Ureter (tissue), 1 donor: Measurements from ENCODE around the gene CYP20A1. TPM values are rescaled to one million over a fixed set of nuclear protein-coding genes. Genes with fewer than 3 reads are reported as not detected.
"Not testable (repeated sequence)": the region's sequence is repeated elsewhere in the genome, so short reads cannot be mapped to it uniquely, and the experiment has no call there.

Experiments
- DNase-seq: peaks from one replicate; pipeline ENCODE4 v3.0.0-alpha.2; 2020; ENCODE audit warnings: low spot score
- total RNA-seq: library from RNA; stranded (reverse); gene quantifications from one replicate; pipeline ENCODE4 v1.2.4, GENCODE V29; 2023
- donor health status: DM: yes; HTN: yes; CAD: no.

The CYP20A1 gene
- total RNA-seq: 40.6 TPM

- DNase-seq: peak; percentile 97
Observed at GRCh38 chr2:203238704-203239526, at the start of gene CYP20A1. TSS of gene CYP20A1 (plus strand) at chr2:203239018. CDS start at chr2:203239063, 45 bp downstream.

- DNase-seq: not testable (repeated sequence)
Observed at GRCh38 chr2:203190547-203190946, 48.3 kb upstream of the CYP20A1 start.

GRCh38 chr2:203191026-203191425 lies 47.8 kb upstream of the CYP20A1 start:
- not testable (repeated sequence) for DNase-seq

- DNase-seq: no peak
Observed at GRCh38 chr2:203191961-203192360, 46.9 kb upstream of the CYP20A1 start.

- no peak for DNase-seq
Observed at GRCh38 chr2:203195331-203196036, 43.3 kb upstream of the CYP20A1 start.

GRCh38 chr2:203200866-203201265 lies 38.0 kb upstream of the CYP20A1 start:
- no peak for DNase-seq

- no peak for DNase-seq
Observed at GRCh38 chr2:203201426-203201825, 37.4 kb upstream of the CYP20A1 start.

- no peak for DNase-seq
Observed at GRCh38 chr2:203209538-203209937, 29.3 kb upstream of the CYP20A1 start.

GRCh38 chr2:203225423-203226039 lies 13.3 kb upstream of the CYP20A1 start:
- no peak for DNase-seq

GRCh38 chr2:203229674-203230073 lies 9.1 kb upstream of the CYP20A1 start:
- DNase-seq: not testable (repeated sequence)

GRCh38 chr2:203237346-203238238 lies 1.2 kb upstream of the CYP20A1 start:
- DNase-seq: no peak

- DNase-seq: no peak
Observed at GRCh38 chr2:203238292-203238703, 520 bp upstream of the CYP20A1 start.

GRCh38 chr2:203240491-203240890 lies 1.7 kb downstream of the CYP20A1 start:
- DNase-seq: no peak

GRCh38 chr2:203242518-203242917 lies 3.7 kb downstream of the CYP20A1 start:
- no peak for DNase-seq

- DNase-seq: no peak
Observed at GRCh38 chr2:203246646-203247045, 7.8 kb downstream of the CYP20A1 start.

GRCh38 chr2:203252818-203253217 lies 14.0 kb downstream of the CYP20A1 start:
- DNase-seq: no peak

- not testable (repeated sequence) for DNase-seq
Observed at GRCh38 chr2:203253422-203254095, 14.7 kb downstream of the CYP20A1 start.

- DNase-seq: no peak
Observed at GRCh38 chr2:203261326-203262159, 22.7 kb downstream of the CYP20A1 start.

GRCh38 chr2:203279288-203279687 lies 40.5 kb downstream of the CYP20A1 start:
- DNase-seq: no peak
